Activated naive CD4-positive, alpha-beta T cell treated with anti-CD3 and anti-CD28 coated beads, Interleukin-2, amount 50 U/mL, for 72 hours (primary cell): ENCODE measurements around the gene CIB4. TPM values are rescaled to one million over a fixed set of nuclear protein-coding genes. Genes with fewer than 3 reads are reported as not detected.

Experiments
- ATAC-seq, 2 donors: fragments of 150-1000 bp; cut with Tn5 transposase; 2 replicates each; pipeline ENCODE4 v1.10.0; 2021; ENCODE audit warnings: mild to moderate bottlenecking in 2 of 2, moderate library complexity in 2 of 2
- DNase-seq, 2 donors: peaks; one replicate each; pipeline ENCODE4 v3.0.0; 2021 to 2022; ENCODE audit warnings: low spot score in 2 of 2
- H3K27ac Mint-ChIP-seq, 2 donors: one replicate each; pipeline ENCODE4 v1.8.0; 2022; ENCODE audit warnings: mild to moderate bottlenecking in 2 of 2, mixed read lengths in 2 of 2
- H3K36me3 Mint-ChIP-seq, 2 donors: one replicate each; pipeline ENCODE4 v1.8.0; 2022; ENCODE audit warnings: mixed read lengths in 2 of 2
- H3K9me3 Mint-ChIP-seq, 2 donors: one replicate each; pipeline ENCODE4 v1.8.0; 2022; ENCODE audit warnings: mixed read lengths in 2 of 2
- total RNA-seq, 2 donors: library from RNA; stranded (reverse); gene quantifications; one replicate each; pipeline ENCODE4 v1.2.3, GENCODE V29; 2022

The CIB4 gene
- total RNA-seq: not detected

DNA sequence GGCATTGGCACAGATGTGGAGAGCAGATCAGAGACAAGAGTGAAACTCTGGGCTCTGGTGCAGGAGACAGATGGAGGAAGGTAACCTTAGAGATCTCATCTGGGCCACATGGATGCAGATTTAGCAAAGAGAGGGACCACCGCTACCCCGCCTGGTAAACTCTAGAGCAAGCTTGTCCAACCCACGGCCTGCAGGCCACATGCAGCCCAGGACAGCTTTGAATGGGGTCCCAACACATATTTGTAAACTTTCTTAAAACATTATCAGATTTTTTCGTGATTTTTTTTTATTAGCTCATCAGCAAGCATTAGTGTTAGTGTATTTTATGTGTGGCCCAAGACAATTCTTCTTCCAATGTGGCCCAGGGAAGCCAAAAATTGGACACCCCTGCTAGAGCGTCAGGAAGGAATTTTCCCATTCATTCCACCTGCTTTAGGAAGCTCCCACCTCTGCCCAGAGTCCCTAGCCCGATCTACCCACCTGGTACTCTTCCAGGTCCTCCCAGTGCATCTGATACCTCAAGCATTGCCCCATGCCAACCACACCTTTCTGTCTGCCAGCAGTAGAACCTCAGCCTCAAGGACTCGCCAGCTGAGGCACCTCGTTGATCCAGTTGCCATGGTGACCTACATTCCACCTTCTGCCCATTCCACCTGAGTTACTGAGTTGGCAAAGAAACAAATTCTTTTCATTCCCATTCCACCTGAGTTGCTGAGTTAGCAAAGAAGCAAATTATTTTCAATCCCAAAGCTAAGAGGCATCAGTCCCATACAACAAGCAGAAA is at the start of gene CIB4:
TSS of gene CIB4 (minus strand) at position 586 of the 784 bp plus-strand sequence. CDS start at position 534, 52 bp downstream.
- Mint-ChIP-seq H3K36me3 (no peaks in the 10 kb centered on the region), H3K9me3 (no peaks in the 10 kb centered on the region), H3K27ac (no peak within 1 kb of the TSS)
- ATAC-seq: no peak
- DNase-seq: no peak

DNA sequence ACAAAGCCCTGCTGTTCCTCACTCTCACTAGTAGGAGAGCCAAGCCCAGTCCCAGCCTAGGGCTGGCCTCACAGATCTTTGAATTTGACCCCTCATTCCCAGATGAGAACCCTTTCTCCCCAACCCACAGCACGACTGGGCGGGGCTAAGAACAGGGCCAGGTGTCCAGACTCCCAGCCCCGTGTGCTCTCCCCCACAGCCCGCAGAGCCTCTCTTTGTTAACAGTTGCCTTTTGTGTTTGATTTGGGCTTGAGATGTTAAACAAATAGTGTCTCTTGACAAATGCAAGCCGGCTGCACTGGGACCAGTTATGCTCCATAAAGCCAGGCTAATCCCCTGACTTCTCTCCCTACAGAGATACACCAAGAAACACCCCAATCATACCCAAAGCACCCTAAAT is 46.6 kb upstream of the CIB4 start:
- Mint-ChIP-seq H3K36me3 (no peaks in the 10 kb centered on the region), H3K9me3 (no peaks in the 10 kb centered on the region), H3K27ac (no peak overlapping the region)
- ATAC-seq (no peak), DNase-seq (no peak)

DNA sequence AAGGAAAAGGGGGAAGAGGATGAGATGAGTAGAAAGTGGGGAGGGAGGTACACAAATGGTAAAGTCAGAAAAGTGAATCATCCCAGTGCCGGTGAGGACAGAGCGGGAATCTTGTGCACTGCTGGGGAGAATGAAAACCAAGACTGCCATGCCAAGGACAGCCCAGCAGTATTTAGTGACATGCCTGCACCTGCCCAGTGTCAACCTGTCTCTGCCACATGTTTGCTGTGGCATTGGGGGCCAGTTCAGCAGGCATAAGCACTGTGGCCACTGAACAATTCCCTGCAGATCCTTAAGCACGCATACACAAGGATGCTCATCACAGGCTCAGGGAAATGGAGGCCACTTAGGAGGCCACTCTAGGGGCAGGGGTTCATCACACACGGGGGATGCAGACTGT is 46.2 kb upstream of the CIB4 start:
- Mint-ChIP-seq H3K27ac (no peak overlapping the region), H3K36me3 (no peaks in the 10 kb centered on the region), H3K9me3 (no peaks in the 10 kb centered on the region)
- ATAC-seq (no peak), DNase-seq (no peak)

DNA sequence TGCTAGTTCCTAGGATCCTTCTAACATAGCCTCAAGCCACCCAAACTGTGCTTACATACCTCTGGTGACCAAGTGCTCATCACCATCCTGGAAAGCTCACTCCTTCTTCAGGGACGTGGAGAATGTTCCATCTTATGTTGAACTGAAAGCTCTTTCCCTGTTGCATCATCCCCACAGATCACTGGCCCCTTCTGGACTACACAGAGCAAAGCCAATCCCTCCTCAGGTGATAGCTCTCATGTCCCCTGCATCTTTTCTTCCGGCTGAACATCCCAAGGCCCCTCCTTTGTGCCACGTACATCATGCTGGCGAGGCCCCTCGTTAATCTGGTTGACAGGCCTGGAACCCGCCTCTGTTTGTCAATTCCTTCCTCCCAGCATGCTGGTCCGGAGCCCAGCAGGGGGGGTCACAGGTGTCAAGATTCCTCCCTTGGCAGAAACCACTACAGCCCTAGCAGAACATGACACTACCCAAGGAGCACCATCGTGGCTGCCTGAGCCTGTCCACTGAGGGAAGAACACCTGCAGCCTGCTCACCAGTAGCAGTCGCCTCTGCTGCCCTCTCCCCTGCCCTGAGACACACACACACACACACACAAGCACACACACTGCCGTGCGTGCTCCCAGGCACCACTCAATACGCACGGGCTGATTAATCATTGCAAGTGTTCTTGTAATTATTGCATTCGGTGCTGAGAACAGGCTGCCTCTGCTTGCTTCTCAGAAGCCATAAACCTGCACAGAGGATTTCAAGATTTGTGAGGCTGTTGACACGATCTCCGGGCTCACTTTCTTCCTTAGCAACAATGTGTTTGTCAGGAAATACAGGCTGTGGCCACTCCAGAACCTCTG is 45.0 kb upstream of the CIB4 start:
- H3K36me3 Mint-ChIP-seq: no peaks in the 10 kb centered on the region
- no peaks in the 10 kb centered on the region for H3K9me3 Mint-ChIP-seq
- ATAC-seq: no peak
- H3K27ac Mint-ChIP-seq: no peak overlapping the region
- DNase-seq: no peak

DNA sequence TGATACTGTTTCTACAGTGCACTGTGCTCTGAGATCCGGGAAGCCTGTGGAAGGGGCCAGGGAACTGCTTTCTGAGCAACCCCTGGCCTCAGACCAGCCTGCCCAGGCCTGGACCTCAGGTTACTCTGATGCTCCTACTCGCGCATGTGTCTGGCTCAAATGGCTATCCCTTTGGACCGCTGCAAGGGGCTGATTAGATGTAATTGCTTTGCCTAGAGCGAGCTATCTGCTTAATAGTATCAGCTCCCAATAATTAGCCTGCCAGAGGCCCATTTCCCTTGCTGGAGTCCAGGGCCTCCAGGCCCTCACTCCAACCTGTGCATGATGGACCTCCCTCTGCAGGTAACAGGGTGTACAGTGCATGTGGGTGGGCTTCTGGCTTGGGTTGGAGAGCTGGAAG is 44.2 kb upstream of the CIB4 start:
- ATAC-seq: no peak
- DNase-seq: no peak
- no peak overlapping the region for H3K27ac Mint-ChIP-seq
- H3K36me3 Mint-ChIP-seq: no peaks in the 10 kb centered on the region
- H3K9me3 Mint-ChIP-seq: no peaks in the 10 kb centered on the region

DNA sequence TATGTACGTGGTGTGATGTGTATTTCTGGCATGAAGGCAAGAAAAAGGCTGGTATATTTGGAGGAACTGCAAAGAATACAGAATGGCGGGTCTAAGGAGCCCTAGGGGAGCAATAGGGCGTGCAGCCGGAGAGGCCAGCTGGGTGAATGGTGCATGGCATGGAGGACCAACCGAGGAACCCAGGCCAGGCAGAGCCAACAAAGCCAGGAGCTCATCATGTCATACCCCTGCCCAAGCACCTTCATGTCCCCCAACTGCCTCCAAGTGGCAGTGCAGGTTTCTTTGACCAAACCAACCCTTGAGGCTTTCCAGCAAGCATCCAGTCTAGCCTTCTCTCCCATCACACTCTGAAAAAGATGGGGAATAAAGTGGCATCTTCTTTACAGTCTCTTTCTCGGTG is 42.4 kb upstream of the CIB4 start:
- ATAC-seq: no peak
- no peak for DNase-seq
- Mint-ChIP-seq H3K36me3 (no peaks in the 10 kb centered on the region), H3K27ac (no peak overlapping the region), H3K9me3 (no peaks in the 10 kb centered on the region)

DNA sequence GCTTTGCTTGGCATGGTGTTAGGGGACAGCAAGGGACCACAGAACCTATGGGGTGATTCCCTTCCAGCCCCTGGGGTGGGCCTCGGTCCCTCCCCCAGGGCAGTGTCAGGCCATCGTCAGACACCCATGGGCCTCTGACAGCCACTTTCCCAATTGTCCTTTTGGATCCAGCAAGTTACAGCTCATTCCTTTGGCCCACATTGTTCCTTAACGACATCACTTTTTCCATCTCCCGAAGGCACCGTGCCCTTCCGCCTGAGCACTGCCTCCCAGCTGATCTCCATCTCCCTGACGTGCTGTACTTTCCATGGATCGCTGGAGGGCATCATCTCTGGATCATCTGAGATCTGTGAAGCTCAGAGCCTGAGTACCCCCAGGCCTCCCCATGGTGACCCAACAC is 41.0 kb upstream of the CIB4 start:
- DNase-seq (no peak), ATAC-seq (no peak)
- Mint-ChIP-seq H3K9me3 (no peaks in the 10 kb centered on the region), H3K27ac (no peak overlapping the region), H3K36me3 (no peaks in the 10 kb centered on the region)

DNA sequence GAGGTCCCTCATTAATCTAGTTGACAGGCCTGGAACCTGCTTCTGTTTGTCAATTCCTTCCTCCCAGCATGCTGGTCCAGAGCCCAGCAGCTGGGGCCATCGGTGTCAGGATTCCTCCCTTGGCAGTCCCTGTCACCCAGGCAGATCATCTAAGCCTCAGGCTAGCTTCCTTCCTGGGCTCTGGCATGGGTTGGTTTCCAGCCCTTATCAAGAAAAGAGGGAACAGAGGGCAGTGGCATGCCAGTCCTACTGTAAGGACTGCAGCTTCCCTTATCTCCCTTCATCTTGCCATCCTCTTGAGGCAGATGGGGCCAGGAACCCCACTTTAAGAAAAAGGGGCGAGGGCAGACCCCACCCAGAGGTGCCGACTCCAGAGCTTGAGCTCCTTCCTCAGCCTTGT is 40.5 kb upstream of the CIB4 start:
- H3K27ac Mint-ChIP-seq: no peak overlapping the region
- DNase-seq (no peak), ATAC-seq (no peak)
- H3K9me3 Mint-ChIP-seq: no peaks in the 10 kb centered on the region
- no peaks in the 10 kb centered on the region for H3K36me3 Mint-ChIP-seq

DNA sequence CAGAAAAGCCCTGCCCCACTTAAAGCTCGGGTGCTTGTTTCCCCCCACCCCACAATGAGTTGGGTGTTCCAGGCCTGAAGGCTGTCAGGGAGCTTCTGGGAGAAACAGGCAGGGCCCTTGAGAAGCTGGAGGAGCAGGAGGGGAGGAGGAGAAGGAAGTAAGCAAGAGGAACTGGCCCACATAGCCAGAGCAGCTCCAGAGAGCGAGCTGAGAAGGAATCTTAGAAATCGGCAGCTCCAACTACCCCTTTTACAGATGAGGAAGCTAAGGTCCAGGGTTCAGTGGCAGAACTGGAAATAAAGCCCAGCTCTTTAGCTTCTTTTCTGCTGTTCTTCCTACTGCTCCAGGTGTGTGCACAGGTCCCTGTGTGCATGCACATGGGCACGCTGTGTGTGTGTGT is 38.7 kb upstream of the CIB4 start:
- Mint-ChIP-seq H3K27ac (no peak overlapping the region), H3K36me3 (no peaks in the 10 kb centered on the region), H3K9me3 (no peaks in the 10 kb centered on the region)
- DNase-seq: no peak
- ATAC-seq: no peak

DNA sequence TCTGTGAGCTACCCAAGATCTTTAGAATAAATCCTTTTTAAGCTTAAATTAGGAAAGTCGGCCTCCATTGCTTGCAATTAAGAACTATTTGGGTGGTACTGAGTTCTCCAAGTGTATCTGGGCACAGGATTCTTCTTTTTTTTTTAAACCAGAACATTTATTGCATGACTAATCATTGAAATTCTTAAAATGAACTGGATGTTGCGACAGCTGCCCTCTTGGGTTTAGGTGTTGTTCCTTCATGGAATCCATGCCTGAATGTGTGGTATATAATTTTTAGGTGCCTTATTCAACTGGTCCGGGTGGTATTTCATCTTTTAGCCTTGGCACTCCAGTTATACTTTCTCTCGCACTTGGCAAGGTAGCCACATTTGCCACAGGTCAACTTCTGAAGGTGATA is 36.9 kb upstream of the CIB4 start:
- Mint-ChIP-seq H3K27ac (no peak overlapping the region), H3K9me3 (no peaks in the 10 kb centered on the region), H3K36me3 (no peaks in the 10 kb centered on the region)
- no peak for ATAC-seq
- no peak for DNase-seq

DNA sequence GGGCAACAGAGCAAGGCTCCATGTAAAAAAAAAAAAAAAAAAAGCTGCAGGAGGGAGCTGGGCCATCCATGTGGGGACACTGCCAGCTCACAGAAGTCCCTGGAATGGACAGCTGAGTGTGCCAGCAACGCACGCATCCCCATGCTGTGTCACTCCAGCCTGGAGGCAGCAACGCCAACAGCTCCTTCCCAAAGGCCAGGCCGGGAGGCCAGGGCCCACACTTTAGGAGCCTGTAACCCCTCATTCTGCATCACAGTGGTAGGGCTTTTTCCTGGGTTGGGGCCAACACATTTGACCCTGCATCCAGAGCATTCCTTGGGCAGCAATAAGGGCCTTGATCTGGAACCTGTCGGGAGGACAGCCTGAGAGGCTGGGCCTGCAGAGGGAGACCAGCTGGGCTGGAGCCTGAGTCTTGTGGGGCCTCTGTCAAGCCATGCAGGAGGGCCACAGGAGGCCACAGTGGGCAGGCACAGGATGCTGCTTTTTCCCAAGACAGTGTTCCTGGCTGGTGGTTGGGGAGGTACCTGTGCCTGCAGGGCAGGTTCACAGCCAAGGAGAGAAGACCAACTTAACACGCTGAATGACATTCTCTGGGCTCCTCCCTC is 34.6 kb upstream of the CIB4 start:
- H3K36me3 Mint-ChIP-seq: no peaks in the 10 kb centered on the region
- ATAC-seq (no peak), DNase-seq (no peak)
- no peak overlapping the region for H3K27ac Mint-ChIP-seq
- H3K9me3 Mint-ChIP-seq: no peaks in the 10 kb centered on the region

DNA sequence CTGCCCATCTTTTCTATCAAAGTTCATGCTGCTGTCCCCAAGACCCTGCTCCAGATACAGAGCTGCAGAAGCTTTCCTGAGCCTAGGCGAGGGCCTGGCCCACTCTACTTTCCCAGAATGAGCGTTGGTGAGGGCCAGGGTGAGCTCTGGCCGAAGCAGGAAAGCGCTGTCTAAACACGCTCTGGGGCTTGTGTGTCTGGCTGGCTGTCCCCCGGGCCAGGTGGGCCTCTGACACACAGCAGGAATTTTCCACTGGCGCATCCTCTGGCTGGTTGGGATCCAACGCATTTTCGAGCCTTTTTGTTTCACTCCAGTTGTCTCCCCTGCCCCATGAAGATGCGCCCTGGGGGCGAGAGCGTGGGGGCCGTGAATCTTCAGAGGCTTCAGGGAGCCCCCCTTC is 33.6 kb upstream of the CIB4 start:
- no peak overlapping the region for H3K27ac Mint-ChIP-seq
- no peak for ATAC-seq
- DNase-seq: no peak
- H3K9me3 Mint-ChIP-seq: no peaks in the 10 kb centered on the region
- H3K36me3 Mint-ChIP-seq: no peaks in the 10 kb centered on the region

DNA sequence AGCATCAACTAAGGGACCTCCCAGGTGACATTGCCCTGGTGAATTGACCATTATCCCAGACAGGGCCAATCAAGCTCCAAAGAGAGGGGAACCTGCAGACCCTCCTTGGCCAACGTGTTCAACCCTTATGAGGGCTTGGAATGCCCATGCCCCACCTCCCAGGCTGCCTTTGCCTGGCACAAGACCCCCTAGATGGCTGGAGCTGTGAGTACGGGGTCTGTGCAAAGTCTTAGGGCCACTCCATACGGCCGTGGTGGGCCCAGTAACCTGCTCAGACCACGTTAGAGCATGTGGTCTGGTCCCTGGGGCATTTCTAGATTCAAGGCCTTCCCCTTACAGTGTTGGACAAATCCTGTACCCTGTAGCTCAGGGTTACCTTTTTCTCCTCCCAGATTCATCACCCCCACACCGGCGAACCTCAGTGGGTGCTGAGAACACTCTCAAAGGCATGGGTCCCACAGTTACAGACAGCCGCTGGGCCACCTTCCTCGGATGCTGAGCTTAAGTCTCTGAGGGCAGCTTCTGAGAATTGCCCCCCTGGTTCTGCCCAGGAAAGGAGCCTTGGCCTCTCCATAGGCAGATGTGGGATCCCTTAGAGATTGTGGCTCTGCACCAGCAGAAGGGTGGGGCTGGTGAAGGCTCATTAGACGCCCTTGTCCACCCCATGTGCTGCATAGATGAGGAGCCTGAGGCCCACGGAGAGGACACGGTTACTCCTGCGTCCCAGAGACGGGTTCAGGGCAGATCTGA is 33.0 kb upstream of the CIB4 start:
- H3K36me3 Mint-ChIP-seq: no peaks in the 10 kb centered on the region
- no peak for DNase-seq
- no peak for ATAC-seq
- no peaks in the 10 kb centered on the region for H3K9me3 Mint-ChIP-seq
- no peak overlapping the region for H3K27ac Mint-ChIP-seq

DNA sequence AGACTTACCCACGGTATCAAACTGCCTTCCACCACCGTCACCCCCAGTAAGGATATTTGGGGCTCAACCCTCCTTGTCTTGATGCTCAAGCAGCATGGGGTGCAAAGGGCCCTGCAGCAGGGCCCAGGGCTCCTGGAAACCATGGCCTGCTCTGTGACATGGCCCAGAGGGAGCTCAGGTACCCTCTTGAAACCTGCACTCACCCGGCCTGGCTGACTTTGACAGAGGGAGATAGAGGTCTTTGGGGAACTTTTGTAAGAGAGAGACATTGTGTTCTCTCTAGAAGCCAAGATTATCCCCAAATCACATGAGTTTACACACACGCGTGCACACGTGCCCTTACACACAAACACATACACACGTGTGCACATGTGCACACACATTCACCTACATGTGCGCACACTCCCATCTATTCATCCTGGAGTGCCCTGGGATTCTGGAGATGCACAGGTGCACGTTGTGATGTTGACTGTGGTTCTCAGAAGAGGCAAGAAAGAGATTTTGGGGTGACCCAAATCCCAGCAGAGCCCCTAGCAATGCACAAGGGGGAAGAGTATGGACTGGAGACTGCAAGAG is 31.7 kb upstream of the CIB4 start:
- H3K36me3 Mint-ChIP-seq: no peaks in the 10 kb centered on the region
- DNase-seq (no peak), ATAC-seq (no peak)

DNA sequence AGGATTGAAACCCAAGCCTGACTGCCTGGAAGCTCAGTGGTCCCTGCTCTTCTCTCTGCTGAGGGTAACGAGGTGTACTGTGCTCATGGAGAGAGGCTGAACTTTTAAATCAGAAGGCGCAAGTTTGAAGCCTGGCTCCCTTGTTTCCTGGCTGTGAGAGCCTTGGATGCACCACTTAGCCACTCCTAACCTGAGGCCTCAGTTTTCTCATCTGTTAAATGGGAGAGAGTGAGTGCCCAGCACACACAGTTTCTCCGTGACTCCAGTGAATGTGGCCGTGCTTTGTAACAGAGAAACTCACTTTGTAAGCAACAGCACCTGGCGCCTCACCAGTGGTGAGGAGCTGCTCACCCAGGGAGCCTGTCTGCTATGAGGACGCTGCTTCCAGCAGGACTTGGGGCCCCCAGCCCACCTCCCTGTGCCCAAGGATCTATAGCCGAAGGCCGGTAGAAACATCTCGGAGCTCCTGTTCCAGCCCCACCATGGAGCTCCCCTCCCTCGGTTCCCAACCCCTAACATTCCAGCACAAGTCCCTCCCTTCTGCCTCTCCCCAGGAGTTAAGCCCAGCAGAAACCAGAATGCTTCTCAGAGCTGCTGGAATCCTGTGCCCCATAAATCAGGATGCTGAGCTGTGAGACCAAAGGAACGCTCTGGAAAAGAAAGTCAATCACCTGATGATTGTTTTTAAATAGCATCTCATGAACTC is 31.1 kb upstream of the CIB4 start:
- no peak for ATAC-seq

More for the DNA sequence above, 31.7 kb upstream of the CIB4 start:
- no peak overlapping the region for H3K27ac Mint-ChIP-seq
- H3K9me3 Mint-ChIP-seq: no peaks in the 10 kb centered on the region

DNA sequence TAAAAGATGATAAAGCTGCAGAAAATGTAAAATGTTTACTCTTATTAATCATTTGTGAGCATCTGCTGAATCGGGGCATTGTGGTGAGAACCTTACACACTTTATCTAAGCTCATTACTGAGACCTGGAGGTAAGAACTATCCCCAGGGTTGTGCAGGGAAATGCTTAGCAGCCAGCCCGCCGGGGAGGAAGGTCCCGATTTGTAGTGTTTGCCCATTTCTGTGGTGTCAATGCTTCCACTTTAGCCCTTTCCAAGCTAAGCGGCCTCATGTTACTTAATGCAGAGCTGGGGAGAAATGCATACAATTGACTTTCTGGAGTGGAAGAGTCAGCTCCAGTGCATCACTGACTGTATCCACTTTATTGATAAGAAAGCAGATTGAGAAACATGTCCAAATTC is 30.5 kb upstream of the CIB4 start:
- Mint-ChIP-seq H3K27ac (no peak overlapping the region), H3K9me3 (no peaks in the 10 kb centered on the region), H3K36me3 (peaks cover 0 to 4% of the 10 kb centered on the region in 2 donors)
- DNase-seq: no peak
- ATAC-seq: no peak

More for the DNA sequence above, 31.1 kb upstream of the CIB4 start:
- Mint-ChIP-seq H3K9me3 (no peaks in the 10 kb centered on the region), H3K36me3 (no peaks in the 10 kb centered on the region), H3K27ac (no peak overlapping the region)
- DNase-seq: no peak
